Raji (cell line): ENCODE results near the gene EFCAB11.

Experiments
- POLR2A ChIP-seq: IDR thresholded peaks from 2 replicates; pipeline ENCODE4 v1.6.1; 2011; ENCODE audit warnings: low read depth, low read length, control low read depth; ENCODE audit not compliant: insufficient read depth

EFCAB11 gene

DNA sequence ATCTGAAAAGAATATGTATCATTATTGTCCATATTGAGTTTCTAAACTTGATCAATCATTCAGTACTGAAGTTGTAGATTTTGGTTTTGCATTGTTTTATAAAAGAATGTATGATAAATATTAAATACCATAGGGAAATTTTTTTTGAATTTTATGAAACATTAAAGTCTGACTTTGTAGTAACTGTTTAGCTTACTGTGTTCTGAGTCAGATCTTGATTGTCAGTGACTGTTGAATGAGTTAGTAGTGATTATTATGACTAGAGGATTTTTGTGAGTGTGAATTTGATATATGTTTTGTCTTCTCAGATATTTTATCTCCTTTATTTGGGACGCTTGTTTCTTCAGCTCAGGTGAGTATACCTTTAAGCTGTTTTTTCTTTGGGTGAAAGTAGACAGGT lies 11.3 kb upstream of the EFCAB11 start:
- no peak for TF ChIP-seq POLR2A

DNA sequence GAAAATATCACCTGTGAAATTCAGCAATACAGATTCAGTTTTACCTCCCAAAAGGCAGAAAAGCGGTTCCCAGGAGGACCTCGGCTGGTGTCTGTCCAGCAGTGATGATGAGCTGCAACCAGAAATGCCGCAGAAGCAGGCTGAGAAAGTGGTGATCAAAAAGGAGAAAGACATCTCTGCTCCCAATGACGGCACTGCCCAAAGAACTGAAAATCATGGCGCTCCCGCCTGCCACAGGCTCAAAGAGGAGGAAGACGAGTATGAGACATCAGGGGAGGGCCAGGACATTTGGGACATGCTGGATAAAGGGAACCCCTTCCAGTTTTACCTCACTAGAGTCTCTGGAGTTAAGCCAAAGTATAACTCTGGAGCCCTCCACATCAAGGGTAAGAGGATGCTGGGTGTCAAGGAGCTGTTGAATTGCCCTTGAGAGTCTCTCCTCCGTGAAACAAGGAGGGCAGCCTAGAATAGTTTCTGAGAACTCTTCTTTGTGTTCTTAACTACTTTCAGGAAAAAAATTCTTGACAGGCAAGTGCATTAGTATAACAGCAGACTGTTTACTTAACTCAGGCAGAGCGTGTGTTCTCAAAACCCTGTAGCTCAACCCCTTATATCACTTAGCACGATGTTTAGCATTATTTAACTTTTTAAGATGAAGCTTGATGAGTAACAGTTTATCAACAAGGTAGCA lies 8.9 kb upstream of the EFCAB11 start:
- TF ChIP-seq POLR2A = no peak

DNA sequence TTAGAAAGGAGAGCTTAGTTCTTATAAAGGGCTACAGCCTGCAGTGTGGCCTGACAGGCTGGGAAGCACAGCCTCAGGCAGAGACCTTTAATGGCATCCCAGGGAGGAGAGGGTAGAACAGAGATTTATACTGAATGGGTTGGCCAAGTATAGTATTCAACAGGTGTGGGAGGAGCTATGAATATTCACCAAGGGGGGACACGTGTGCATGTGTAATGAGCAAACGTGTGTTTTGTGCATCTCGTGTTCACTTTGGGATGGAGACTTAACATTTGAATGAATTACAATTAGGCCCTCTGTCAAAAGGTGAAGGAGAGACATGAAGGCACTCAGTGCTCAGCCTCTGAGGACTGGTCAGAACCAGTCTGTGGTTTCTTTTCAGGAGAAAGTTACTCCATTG lies 6.4 kb upstream of the EFCAB11 start:
- TF ChIP-seq POLR2A = no peak

DNA sequence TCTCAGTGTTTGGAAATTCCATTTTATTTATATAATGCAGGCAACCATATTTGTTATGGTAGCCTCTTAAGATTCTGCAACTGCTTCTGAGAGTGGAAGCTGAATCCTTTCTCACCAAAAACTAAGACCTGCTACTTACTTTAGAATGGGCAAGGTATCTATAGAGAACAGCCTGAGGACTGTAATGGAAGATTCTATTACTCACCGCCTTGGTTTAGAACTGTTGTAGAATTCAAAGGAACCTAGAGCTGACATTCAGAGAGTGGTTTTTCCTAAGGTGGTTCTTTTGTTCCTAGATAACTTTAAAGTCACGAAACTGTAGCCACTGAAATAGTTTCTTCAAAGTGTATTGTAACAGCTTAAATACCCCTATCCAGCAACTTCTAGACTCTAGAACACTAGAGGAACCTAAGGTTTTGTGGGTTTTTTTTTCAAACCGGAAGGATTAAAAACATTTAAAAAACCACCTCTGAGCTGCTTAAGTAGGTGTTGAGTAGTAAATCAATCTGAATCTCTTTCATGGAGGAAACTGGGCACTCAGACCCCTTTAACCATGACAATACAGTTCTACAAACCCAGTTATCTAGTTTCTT lies 5.4 kb upstream of the EFCAB11 start:
- TF ChIP-seq POLR2A = no peak

DNA sequence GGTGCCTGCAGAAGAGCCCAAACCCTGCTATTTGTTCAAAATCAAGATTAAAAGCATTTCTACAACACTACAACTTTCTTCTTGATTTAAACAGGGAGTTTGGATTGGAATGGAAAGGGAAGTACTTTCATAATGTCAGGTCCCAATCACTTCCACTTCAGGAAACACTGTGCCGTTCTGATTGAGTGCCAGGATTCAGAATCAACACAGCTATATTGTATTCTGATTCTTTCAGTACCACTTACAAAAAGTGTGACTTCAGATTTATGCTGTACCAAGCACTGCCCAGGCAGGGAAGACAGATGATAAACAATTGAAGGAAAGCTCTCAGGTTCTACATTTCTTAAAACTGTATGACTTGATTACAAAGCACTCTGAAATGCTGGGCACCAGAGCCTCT lies 4.4 kb upstream of the EFCAB11 start:
- no peak for TF ChIP-seq POLR2A

DNA sequence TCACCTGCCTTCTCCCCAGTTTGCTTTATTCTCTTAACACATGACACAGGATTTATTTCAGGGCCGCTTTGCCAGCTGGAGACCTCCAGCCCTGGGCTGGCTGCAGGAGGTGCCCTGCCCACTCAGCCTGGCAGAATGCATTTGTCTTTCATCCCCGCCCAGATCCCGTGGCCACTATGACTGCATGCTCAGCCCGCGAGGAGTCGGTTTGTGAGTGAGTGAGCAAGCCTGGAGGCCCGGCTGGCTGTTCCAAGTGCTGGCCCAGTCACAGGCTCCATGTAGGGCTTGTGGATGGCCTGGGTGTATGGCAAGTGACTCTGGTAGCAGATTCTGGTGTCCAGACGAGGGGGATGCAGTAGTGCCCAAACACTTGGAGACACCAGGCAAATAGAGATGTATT lies 3.3 kb upstream of the EFCAB11 start:
- TF ChIP-seq POLR2A = no peak

DNA sequence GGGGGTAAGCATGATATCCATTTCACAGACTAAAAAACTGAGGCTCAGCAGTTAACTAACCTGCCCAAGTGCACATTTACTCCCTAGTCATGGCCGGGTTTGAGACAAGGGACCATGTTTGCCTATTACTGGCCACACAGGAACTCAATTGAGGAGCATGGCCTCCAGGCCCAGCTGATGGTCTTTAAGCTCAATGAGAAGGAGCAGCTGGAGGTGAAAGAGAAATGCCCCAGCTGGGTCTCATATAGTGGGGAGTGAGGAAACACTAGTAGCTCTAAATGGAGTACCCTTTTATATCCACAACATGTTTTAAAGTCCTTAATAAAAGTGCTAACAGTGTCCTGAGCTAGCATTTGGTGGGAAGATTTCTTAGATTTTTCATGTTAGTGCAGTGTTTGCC lies 2.8 kb upstream of the EFCAB11 start:
- TF ChIP-seq POLR2A = no peak

DNA sequence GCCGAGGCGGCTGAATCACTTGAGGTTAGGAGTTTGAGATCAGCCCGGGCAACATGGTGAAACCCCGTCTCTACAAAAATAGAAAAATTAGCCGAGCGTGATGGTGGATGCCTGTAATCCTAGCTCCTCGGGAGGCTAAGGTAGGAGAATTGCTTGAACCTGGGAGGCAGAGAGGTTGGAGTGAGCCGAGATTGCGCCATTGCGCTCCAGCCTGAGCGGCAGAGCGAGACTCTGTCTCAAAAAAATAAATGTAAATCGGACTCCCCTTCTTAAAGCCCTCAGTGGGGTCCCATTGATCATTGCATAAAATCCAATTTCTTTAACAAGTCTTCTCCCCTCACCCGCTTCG lies 2.1 kb upstream of the EFCAB11 start:
- TF ChIP-seq POLR2A = no peak

DNA sequence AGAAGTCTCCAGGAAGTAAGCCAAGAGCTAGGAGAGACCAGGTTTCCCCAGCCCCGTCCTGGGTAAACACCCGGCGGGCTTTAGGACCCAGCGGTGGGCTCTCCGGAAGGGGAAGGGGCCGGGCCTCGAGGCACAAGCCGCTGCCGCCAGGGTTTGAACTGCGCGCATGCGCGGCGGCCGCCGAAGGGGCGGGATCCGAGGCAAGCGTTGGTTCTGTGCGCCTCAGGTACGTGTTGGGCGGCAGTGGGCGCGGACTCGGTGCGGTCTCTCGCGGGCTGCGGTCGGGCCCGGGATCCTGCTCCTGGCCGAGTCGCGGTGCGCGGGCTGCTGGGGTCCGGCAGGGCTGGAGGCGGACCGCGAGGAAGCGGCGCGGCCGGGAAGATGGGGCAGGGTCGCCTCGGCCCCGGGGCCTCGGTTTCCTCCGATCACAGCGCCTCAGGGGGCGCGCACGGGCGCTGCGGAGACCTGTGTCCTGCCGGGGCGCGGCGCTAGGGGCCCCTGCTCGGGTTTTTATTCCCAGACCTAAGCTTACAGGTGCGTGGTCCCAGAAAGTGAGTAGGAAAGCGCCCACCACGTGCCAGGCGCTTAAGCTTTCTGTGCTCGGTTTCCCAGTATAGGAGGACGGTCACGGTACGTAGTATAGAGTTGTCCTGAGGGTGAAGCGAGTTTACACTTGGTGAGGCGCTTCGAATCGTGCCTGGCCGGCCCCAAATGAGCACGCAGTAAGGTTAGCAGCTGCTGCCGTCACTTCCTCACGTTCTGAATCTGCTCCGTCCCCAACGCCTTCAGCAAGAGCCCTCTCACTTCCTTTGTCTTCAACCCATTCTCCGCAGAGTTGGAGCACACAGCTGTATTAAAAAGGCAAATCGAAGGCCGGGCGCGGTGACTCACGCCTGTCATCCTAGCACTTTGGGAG lies 1.5 kb upstream of the EFCAB11 start, which contains the start of gene TDP1:
TSS of gene TDP1 (plus strand) at position 183 of the 916 bp plus-strand sequence. CDS start 7,188 bp downstream, outside the sequence.
- TF ChIP-seq POLR2A = peak; percentile 88

DNA sequence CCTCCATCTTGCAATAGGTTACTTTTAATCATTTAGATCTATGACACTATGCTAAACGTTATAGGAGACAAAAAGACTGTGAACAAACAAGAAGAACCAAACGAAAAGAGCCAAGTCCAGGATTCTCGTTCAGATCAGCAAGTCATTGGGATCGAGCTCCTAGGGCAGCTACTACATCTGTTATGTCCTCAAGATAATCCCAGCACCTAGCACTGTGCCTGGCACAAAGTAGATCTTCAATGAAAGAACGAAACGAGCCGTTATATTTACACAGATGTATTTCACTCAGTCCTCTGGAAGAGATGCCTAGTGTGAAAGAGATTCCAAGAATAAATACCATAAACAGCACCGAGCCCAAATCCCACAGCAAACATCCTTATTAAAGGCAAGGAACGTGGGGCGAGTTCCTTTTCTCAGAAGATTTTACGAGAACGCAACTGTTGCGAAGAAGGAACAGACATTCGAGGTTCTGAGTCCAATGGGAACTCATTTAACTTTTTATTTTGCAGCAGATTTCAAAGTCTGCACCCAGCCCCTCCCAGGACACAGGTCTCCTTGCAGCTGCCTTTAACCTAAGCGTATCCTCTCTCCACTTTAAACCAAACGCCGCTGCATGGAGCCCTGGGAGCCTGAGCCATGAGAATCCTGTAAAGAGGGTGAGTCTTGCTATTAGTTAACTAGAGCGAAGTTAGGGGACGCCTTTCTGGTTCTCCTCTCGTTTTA lies 653 bp upstream of the EFCAB11 start:
- TF ChIP-seq POLR2A = no peak

DNA sequence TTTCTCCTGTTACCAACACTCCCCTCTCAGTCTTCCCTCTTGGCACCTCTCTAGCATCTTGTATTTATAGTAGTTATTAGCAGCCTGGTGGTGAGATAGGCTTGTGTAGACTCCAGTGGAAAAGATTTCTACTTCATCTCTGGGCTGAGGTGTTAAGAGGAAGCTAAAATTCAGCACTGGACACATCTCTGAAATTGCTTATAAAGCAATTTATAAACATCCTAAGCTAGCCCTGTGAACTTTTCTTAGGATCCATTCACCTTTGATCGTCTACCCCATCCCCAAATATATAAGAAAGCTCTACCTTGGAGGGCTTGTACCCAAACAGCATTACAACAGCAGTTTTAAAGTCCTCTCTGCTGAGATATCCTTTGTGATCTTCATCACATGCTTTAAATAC lies 928 bp downstream of the EFCAB11 start:
- no peak for TF ChIP-seq POLR2A

DNA sequence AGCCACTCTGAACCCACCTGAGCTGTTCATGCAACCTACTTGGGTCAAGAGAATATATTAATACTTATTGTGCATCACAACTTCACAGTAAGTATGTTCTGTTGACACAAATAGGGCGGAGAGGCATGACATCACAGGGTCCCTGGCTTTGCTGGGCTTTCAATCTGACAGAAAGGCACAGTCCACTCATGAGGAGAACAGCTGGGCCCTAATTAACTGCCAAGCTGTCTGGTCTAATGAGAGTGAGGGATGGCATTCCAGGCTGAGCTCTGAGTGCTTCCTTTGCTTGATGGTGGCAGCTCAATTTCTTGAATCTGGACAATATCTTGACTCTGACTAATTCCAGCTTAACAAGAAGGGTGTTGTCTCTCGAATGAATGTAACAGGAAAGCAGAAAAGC lies 2.0 kb downstream of the EFCAB11 start:
- TF ChIP-seq POLR2A = no peak

DNA sequence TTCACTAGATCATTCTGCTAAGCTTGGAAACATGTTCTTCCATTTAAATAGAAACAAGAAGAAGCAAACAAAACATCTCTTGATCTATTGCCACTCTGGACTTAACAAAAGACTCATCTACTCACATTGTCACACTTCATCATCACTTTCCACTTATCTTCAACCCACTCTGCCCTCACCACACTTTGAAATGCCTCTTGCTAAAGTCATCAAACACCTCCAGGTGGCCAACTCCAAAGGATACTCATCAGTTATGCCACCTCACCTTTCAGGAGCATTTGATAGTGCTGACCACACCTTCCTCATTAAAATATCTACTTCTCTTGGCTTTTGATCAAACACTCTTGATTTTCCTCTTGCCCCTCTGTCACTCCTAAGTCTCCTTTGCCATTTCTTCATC lies 7.2 kb downstream of the EFCAB11 start:
- TF ChIP-seq POLR2A = no peak

DNA sequence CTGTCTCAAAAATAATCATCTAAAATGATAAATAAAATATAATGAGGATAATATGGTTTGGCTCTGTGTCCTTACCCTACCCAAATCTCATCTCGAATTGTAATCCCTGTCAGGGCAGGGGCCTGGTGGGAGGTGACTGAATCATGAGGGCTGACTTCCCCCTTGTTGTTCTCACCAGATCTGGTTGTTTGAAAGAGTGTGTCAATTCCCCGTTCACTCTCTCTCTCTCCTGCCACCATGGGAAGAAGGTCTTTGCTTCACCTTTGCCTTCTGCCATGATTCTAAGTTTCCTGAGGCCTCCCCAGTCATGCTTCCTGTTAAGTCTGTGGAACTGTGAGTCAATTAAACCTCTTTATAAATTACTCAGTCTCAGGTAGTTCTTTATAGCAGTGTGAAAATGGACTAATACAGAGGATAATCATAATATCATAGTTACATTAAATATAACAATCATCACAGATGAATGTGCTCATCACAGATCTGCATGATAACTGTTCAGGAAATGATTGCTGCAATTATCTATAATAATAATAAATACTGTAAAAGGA lies 12.6 kb downstream of the EFCAB11 start:
- no peak for TF ChIP-seq POLR2A

DNA sequence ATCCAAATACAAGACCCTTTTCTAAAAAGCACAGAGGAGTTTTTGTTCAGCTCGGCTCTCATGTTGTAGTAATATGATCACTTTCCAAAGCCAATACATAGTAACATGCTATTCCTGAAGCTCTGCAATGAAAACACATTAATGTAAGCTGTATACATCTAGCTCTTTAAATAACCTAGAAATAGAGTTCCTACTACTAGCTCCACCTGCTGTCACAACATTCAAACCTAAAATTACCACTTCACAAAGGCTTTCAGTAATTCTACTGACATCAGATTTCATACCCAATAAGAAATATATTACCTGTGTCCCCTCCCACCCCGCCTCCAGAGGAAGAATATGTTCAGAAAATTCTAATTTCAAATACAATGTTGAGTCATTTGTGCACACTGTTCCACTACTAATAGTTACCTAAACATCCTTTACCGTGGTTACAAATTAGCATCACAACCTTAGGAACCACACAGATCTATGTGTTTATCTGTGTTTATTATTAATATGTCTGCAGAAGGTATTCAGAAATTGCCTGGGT lies 17.8 kb downstream of the EFCAB11 start:
- no peak for TF ChIP-seq POLR2A
